ENCODE measurements around the gene MBD2. TPM values are rescaled to one million over a fixed set of nuclear protein-coding genes. Genes with fewer than 3 reads are reported as not detected.

MBD2 gene
- total and polyA plus RNA-seq, 2 donors (not counting 1 experiment from before 2014, with no cell fraction given) = 32.5 to 43.8 TPM

DNA sequence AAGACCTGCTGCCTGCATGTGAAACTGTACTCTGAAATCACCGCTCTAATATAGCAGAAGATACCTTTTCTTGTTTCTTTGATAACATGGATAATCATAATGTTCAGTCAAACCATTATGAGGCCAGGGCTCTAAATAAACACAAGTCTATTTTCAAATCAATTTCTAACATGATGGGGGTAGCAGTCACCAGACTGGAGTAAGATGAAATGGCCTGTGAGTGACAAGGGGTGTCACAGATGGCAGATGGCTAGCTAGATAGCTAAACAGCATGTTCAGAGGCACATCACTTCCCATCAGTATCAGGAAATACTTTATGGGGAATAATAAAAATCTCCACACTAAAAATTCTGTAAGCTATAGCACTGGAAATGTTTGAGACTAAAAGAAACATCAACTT is 14.0 kb downstream of the MBD2 start:
- peaks cover 3% of the 10 kb centered on the region for H3K4me1 ChIP-seq (ENCODE audit: control insufficient read depth, extremely low read depth, insufficient read depth, low read length)
- no peaks in the 10 kb centered on the region for H3K36me3 ChIP-seq (ENCODE audit: control insufficient read depth, insufficient read depth, low read length)
- no peak overlapping the region for H2AFZ ChIP-seq (ENCODE audit: low read length)
- H3K9me3 ChIP-seq (ENCODE audit: control insufficient read depth, insufficient read depth, low read depth, low read length) = no peaks in the 10 kb centered on the region
- no peak overlapping the region for H3K4me2 ChIP-seq (ENCODE audit: extremely low read depth, insufficient read depth, low read length)
- H3K9ac ChIP-seq (ENCODE audit: insufficient read depth, low read length) = no peak overlapping the region
- no peaks in the 10 kb centered on the region for H3K27me3 ChIP-seq (ENCODE audit: control insufficient read depth, insufficient read depth, low read length)
- TF ChIP-seq EZH2 (IDR thresholded peaks at IDR 0.05; ENCODE audit: low read length, missing control alignments) = no peak
- TF ChIP-seq, protein P1, sequence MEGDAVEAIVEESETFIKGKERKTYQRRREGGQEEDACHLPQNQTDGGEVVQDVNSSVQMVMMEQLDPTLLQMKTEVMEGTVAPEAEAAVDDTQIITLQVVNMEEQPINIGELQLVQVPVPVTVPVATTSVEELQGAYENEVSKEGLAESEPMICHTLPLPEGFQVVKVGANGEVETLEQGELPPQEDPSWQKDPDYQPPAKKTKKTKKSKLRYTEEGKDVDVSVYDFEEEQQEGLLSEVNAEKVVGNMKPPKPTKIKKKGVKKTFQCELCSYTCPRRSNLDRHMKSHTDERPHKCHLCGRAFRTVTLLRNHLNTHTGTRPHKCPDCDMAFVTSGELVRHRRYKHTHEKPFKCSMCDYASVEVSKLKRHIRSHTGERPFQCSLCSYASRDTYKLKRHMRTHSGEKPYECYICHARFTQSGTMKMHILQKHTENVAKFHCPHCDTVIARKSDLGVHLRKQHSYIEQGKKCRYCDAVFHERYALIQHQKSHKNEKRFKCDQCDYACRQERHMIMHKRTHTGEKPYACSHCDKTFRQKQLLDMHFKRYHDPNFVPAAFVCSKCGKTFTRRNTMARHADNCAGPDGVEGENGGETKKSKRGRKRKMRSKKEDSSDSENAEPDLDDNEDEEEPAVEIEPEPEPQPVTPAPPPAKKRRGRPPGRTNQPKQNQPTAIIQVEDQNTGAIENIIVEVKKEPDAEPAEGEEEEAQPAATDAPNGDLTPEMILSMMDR (conservative IDR thresholded peaks at IDR 0.05 in 1 of 2, IDR thresholded peaks at IDR 0.05 in 1 of 2; ENCODE audit: low read depth in 1 of 2, low read length in 2 of 2) = no peak
- no peak overlapping the region for H3K4me3 ChIP-seq (replicated peaks in 1 of 4; ENCODE audit: control extremely low read depth in 1 of 4, insufficient read depth in 1 of 4, low read depth in 3 of 4, low read length in 4 of 4)
- no peak overlapping the region for H3K27ac ChIP-seq (ENCODE audit: insufficient read depth, low read length)
- H4K20me1 ChIP-seq (ENCODE audit: control insufficient read depth, extremely low read depth, insufficient read depth, low read length) = no peaks in the 10 kb centered on the region
- no peak for DNase-seq (ENCODE audit: low read depth in 2 of 2)
- H3K79me2 ChIP-seq (ENCODE audit: control insufficient read depth, insufficient read depth, low read length) = peaks cover 83% of the 10 kb centered on the region

DNA sequence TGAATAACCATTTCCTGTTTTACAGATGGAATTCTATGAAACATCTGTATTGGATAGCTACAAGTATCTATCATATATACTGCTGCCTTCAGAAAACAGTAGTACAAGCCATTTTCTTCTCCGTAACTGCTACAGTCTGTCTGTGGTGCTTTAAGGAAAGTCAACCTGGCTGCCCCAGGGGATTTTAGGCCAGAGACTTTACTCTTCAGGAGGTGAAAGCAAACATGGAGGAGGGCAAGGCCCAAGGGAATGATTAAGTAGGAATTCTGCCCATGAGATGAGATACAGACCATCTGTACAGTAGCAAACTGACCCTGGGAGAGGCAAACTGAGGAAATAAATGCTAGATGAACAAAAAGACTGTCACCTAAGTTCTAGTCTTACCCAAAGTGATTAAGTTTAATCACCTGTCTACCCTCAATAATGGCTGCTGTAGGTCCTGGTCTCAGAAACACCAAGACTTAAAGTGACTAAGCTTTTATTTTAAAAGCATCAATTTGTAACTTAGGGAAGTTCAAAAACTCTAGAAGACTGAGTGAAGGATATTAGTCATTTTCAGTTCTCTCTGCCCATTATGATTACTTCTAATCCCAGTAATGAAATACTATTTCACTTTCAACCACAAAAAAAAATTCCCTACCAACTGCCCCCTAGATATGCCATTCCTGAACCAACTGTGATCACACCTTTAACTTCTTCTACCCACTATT is 14.8 kb downstream of the MBD2 start:
- Histone ChIP-seq H3K27ac (ENCODE audit: insufficient read depth, low read length) (peak overlapping the region; percentile 5), H3K36me3 (ENCODE audit: control insufficient read depth, insufficient read depth, low read length) (no peaks in the 10 kb centered on the region), H2AFZ (ENCODE audit: low read length) (no peak overlapping the region), H3K9me3 (ENCODE audit: control insufficient read depth, insufficient read depth, low read depth, low read length) (no peaks in the 10 kb centered on the region), H4K20me1 (ENCODE audit: control insufficient read depth, extremely low read depth, insufficient read depth, low read length) (no peaks in the 10 kb centered on the region), H3K79me2 (ENCODE audit: control insufficient read depth, insufficient read depth, low read length) (peaks cover 82% of the 10 kb centered on the region), H3K9ac (ENCODE audit: insufficient read depth, low read length) (no peak overlapping the region), H3K4me3 (replicated peaks in 1 of 4; ENCODE audit: control extremely low read depth in 1 of 4, insufficient read depth in 1 of 4, low read depth in 3 of 4, low read length in 4 of 4) (no peak overlapping the region), H3K4me2 (ENCODE audit: extremely low read depth, insufficient read depth, low read length) (peak overlapping the region; percentile 37), H3K4me1 (ENCODE audit: control insufficient read depth, extremely low read depth, insufficient read depth, low read length) (peaks cover 3% of the 10 kb centered on the region), H3K27me3 (ENCODE audit: control insufficient read depth, insufficient read depth, low read length) (no peaks in the 10 kb centered on the region)
- peak in 1 of 2 donors; percentile 13 for DNase-seq (ENCODE audit: low read depth in 2 of 2)
- TF ChIP-seq, protein P1 (conservative IDR thresholded peaks at IDR 0.05 in 1 of 2, IDR thresholded peaks at IDR 0.05 in 1 of 2; ENCODE audit: low read depth in 1 of 2, low read length in 2 of 2) = no peak
- no peak for TF ChIP-seq EZH2 (IDR thresholded peaks at IDR 0.05; ENCODE audit: low read length, missing control alignments)

DNA sequence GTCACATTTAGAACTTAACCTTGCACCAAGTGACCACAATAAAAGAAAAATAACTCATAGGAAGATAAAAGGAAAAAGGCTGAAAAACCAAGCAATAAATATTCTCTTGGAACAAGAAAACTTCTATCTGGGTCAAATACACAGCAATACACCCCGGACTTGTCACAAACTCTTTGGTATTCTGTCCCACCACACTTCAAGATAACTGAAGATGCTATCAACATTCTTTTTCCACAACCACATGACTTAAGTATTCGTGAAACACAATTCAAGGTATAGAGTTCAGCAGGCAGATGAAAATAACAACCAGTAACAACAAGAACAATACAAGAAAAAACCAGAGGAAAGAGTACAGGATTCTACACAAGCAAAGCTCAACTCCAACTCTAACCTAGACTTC is 18.0 kb downstream of the MBD2 start:
- H3K9me3 ChIP-seq (ENCODE audit: control insufficient read depth, insufficient read depth, low read depth, low read length) = no peaks in the 10 kb centered on the region
- peaks cover 3% of the 10 kb centered on the region for H3K4me1 ChIP-seq (ENCODE audit: control insufficient read depth, extremely low read depth, insufficient read depth, low read length)
- H3K27ac ChIP-seq (ENCODE audit: insufficient read depth, low read length) = no peak overlapping the region
- TF ChIP-seq, protein P1 (conservative IDR thresholded peaks at IDR 0.05 in 1 of 2, IDR thresholded peaks at IDR 0.05 in 1 of 2; ENCODE audit: low read depth in 1 of 2, low read length in 2 of 2) = no peak
- TF ChIP-seq EZH2 (IDR thresholded peaks at IDR 0.05; ENCODE audit: low read length, missing control alignments) = no peak
- peaks cover 3% of the 10 kb centered on the region for H3K36me3 ChIP-seq (ENCODE audit: control insufficient read depth, insufficient read depth, low read length)
- peaks cover 64% of the 10 kb centered on the region for H3K79me2 ChIP-seq (ENCODE audit: control insufficient read depth, insufficient read depth, low read length)
- H2AFZ ChIP-seq (ENCODE audit: low read length) = no peak overlapping the region
- no peaks in the 10 kb centered on the region for H3K27me3 ChIP-seq (ENCODE audit: control insufficient read depth, insufficient read depth, low read length)
- peak in 1 of 2 donors; percentile 49 for DNase-seq (ENCODE audit: low read depth in 2 of 2)
- H3K9ac ChIP-seq (ENCODE audit: insufficient read depth, low read length) = no peak overlapping the region
- no peak overlapping the region for H3K4me2 ChIP-seq (ENCODE audit: extremely low read depth, insufficient read depth, low read length)
- H4K20me1 ChIP-seq (ENCODE audit: control insufficient read depth, extremely low read depth, insufficient read depth, low read length) = no peaks in the 10 kb centered on the region
- no peak overlapping the region for H3K4me3 ChIP-seq (replicated peaks in 1 of 4; ENCODE audit: control extremely low read depth in 1 of 4, insufficient read depth in 1 of 4, low read depth in 3 of 4, low read length in 4 of 4)

Data from fibroblast of lung (primary cell).